Activated T-cell treated with anti-CD3 and anti-CD28 coated beads, Interleukin-2, amount 50 U/mL, for 48 hours (primary cell): ENCODE results near the gene CRISPLD2.
A peak's percentile ranks its signal among the peaks of the same experiment; 100 is the strongest.

ENCODE experiments used
- DNase-seq, 2 experiments: peaks; one replicate each; pipeline ENCODE4 v3.0.0-alpha.2; 2020

CRISPLD2 gene

DNA sequence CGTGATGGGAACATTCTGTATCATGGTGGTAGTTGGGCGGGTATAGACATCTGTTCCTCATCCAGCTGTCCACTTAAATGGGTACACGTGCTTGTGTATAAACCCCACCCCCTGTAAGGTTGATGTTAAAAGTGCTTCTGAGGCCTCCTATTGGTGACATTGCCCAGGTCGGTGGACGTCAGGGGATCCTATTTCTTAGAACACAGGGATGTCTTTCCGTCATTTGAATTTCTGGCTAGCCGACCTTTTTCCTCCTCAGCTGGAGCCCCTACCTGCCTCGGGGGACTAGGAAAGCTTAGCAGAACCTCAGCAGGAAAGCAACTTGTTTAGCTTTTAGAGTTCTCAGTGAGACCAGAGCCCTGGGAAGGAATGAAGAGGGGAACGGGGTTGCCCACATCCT lies 16.6 kb upstream of the CRISPLD2 start:
- no peak for DNase-seq

DNA sequence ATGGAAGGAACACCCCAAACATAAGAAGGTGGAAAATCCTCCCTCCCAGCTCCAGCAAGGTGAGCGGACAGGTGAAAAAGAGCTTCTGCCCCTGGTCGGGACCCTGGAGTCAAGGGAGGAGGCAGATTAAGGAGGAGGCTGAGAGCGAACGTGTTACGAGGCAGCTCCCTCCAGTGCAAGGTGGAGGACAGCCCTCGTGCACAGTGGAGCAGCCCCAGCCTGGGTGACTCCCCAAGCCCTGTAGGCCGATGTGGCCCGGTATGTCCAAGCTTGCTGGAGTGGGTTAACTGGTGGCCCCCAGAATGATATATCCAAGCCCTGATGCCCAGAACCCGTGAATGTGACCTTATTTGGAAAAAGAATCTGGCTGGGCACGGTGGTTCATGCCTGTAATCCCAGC lies 15.5 kb upstream of the CRISPLD2 start:
- no peak for DNase-seq

DNA sequence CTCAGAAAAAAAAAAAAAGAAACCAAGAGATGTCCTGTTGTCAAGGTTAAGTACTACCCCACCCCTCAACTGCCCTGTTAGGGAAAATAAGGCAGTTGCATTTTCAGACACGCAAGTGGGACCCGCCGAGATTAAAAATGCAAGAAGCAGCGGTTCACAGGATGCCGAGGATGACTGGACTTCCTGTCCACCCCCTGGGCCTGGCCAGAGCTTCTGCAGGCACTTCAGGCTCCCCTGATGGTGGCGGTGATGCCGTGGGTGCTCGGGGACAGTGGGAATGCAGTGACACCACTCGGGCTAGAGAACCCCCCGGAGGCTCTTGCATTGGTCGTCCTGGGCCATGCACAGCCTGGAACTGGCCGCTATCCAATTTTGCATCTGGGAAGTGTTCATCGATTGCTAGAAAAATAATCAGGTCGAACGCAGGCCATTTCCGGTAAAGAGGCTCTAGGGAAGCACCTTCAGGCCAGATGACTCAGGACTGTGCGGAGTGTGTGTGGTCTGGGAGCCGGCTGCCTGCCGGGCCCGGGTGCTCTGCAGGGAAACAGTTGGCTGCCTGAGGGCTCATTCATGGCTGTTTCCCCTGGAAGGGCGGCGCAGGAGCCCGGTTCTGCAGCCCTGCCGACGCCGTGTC lies 13.4 kb upstream of the CRISPLD2 start:
- no peak for DNase-seq

GRCh38 chr16:84806890-84807258 lies 12.9 kb upstream of the CRISPLD2 start:
- no peak for DNase-seq

DNA sequence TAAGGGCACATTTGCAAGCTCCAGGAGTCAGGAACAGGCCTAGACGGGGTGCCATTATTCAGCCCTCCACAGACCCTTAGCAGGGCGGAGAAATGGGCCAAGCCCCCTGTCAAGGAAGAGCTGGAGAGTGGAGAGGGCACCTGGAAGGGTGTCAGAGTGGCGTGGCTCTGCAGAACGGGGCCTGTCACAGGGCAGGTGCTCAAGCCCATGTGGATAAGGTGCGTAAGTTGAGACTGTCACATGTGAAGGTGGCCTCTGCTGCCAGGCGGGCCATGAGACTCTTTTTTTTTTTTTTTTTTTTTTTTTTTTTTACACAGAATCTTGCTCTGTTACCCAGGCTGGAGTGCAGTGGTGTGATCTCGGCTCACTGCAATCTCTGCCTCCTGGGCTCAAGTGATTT lies 12.0 kb upstream of the CRISPLD2 start:
- DNase-seq, result no peak

DNA sequence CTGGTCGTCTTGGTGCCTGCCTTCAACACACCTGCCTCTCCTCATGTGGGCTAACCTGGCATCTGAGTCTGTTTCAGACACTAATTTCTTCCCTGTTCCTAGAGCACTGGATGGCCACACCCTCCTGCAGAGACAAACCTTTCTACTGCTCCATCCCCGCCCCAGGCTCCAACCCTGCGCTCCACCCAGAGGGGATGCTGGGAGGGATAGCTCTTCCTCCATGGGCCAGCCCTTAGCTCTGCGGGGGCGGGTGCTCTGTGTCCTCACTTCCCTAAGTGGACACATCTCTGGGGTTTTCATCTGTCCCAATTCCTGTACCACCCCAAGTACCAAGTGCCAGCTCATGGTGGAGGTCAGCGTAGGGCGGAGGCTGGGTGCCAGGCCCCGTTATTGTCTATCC lies 11.0 kb upstream of the CRISPLD2 start:
- no peak for DNase-seq

GRCh38 chr16:84810518-84811273 lies 9.1 kb upstream of the CRISPLD2 start:
- DNase-seq, result peak in 1 of 2 experiments; percentile 29

DNA sequence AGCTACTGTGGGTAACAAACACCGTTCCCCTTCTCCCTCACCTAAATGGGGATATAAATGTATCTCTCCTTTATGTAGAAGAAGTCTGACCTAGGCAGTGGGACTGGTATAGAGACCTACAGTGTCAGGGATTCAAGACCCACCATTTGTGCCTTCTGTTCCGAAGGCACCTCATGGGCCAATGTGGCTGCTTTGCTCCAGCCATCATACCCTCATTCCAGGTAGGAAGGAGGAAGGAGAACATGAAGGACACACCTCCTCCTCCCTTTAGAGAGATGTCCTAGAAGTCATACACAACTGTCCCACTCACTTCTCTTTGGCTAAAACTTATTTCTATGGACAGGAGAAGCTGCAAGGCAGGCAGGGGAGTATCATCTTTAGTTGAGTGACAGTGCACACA lies 8.3 kb upstream of the CRISPLD2 start:
- DNase-seq, result no peak

DNA sequence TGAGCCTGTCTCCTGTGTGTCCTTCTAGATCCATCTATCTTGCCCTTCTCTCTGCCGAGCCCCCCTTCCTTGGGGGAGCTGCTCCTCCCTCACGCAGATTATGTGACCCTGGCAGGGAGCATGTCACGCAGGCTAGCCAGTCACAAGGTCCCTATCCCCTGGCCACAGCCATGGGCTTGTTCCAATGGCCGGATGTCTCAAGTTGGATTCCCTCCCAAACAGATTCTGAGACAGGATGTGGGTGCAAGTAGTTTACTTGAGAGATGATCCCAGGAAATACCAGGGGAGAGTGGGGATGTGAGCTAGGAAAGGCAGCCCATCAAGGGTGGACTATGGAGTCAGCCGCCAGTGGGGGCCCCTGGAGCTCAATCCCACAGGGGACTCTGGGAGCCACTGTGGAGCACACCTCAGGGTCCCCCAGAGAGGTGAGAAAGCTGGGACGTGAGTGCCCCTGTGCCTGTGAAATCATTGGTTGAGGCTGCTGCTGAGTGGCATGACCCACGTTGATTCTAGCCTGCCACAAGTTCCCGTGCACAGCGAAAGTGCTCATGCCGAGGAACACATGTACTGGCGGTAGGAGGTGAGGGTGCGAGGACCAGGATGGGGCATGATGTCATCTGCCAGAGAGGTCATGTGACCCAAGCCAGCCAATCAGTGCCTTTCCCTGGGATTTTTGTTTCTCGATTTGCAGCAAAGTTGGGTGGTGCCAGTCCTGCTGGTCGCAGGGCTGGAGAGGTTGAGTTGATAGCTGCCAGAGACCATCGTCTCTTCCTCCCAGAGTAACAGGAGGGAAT lies 6.4 kb upstream of the CRISPLD2 start:
- DNase-seq, result no peak

DNA sequence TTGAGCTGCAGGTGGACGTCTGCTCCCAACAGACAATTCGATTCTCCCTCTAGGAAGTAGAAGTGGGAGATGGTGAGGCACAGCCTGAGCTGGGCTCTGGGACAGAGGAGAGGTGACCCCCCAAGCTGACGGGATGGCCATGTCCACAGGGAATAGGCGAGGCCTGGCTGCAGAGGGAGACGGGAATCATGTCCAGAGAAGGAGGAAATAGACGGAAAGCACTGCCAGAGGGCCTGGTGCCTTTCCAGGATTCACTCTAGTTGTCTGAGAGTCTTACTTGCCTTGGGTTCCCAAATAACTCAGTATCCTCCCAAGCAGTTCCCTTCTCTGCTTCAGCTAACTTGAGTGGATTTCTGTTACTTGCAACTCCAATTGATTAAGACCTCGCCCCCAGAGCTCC lies 4.3 kb upstream of the CRISPLD2 start:
- no peak for DNase-seq

DNA sequence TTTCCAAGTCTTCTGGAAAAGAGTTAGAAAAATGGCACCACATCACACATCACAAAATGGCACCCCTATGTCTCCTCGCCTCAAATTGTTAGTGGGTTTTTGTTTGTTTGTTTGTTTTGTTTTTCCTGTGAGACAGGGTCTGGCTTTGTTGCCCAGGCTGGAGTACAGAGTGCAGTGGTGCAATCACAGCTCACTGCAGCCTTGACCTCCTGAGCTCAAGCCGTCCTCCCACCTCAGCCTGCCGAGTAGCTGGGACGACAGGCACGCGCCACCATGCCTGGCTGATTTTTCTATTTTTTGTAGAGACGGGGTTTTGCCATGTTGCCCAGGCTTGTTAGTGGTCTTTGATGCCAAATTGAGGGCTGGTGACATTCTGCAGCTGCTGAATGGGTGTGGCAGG lies 3.8 kb upstream of the CRISPLD2 start:
- DNase-seq, result no peak

DNA sequence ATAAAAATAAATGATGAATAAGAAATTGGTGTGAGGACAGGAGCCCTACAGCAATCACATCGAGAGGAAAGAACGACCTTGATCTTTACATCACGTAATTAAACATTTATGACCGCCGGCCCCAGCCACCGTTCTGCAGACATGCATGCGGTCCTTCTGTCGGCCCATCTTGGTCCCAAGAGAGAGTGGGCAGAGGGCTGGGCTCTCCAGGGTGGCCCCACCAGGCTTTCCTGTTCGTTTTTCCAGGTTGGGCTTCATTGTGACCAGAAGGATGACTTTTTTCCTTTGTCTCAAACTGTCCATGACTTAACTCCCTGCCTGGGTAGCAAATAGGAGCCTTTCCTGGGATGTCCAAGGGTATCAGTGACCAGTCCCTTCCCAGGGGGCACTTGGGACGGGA lies 3.3 kb upstream of the CRISPLD2 start:
- no peak for DNase-seq

DNA sequence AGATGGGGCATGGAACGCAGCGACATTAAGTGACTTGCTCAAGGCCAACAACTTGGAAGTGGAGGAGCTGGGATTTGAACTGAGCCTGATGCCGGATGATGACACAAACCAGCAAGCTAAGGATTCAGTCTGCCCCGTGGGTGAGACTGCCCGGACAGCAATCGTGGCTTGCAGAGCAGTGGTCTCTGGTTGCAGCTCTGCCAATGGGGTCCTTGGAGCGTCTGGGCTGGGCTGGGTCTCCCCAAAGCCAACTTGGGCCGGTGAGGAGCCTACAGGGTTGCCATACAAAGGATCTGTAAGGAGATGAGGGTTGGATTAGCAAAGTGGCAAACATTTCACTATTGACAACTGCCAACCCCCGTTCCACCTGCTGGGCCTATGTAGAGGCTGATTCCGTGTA lies 2.6 kb upstream of the CRISPLD2 start:
- no peak for DNase-seq

- no peak for DNase-seq
Observed at GRCh38 chr16:84817613-84818012, 2.2 kb upstream of the CRISPLD2 start.

GRCh38 chr16:84818133-84818532 lies 1.7 kb upstream of the CRISPLD2 start:
- DNase-seq, result no peak

GRCh38 chr16:84818989-84819643 lies 669 bp upstream of the CRISPLD2 start:
- DNase-seq, result no peak

- no peak for DNase-seq
Observed at GRCh38 chr16:84820305-84820684, 510 bp downstream of the CRISPLD2 start.

DNA sequence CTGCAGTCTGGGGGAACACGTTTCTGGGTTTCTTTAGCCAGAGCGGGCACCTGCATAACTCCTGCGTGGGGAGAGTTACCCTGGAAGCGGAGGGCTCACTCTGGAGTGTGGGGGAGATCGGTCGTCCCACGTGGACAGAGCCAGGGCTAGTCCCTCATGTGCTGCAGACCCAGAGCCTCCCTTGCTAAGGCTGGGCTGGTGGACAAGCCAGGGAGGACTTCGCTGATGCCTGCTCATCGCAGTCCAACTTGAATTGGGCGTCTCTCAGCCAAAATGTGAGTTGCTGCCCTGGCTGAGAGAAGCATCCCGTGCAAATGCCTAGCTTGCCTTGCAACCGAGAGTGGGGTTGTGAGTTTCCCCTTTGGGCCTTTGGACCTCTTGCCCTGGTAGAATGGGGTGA lies 986 bp downstream of the CRISPLD2 start:
- no peak for DNase-seq

DNA sequence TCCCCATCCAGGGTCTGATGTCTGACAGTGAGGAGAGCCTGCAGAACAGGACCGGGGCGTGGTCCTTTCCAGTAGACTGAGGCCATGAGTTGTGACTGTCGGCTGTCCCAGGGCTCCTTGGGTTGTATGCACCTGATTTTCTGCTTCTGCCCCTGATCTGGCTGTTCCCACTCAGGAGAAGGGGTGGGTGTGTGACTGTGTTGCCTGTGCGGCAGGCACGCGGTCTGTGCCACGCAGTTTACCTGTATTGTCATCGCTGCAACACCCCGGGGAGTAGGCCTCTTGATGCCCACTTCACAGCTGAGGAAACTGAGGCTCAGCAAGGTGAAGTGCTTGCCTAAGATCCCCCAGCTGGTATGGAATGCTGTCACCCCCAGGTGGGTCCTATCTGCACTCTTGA lies 1.4 kb downstream of the CRISPLD2 start:
- no peak for DNase-seq

DNA sequence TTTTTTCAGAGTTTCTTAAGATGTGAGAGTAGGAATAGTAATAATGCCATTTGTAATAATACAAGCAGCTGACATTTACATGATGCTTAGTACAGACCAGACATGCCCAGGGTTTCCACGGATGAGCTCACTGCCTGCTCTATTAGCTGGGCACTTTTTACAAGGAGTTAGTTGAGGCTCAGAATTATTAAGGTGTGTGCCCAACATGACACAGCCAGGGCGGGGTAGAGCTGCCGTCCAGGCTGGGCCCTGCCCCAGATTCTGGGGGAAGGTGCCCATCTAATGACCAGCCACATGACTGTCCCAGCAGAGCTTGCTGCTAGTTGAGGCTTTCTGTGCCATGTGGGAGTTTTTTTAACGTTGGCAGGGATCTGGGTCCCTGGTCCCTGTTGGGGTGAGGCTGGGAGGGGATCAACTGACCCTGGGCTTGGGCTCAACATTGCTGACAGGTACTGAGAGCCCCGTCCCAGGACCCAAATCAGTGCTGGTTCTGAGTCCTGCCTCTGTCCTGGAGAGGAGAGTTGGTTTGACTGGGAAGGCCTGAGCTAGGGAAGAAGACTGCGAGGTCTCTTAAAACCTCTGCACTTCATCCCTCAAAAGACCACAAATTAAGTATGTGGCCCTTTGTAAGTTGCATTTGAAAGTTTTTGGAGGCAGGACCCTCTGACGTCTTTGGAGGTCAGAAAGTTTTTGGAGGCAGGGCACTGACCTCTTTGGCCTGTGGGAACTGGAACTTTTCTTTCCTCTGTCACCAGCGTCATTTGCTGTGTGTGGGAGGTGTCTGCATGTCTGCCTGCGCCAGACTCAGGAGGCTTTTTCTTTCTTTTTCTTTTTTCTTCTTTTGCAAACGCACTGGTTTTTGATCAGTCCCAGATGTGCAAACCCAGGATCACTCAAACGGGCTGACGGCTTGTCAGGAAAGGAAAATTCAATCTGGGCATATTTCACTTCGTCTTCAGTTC lies 2.2 kb downstream of the CRISPLD2 start:
- DNase-seq, result no peak

DNA sequence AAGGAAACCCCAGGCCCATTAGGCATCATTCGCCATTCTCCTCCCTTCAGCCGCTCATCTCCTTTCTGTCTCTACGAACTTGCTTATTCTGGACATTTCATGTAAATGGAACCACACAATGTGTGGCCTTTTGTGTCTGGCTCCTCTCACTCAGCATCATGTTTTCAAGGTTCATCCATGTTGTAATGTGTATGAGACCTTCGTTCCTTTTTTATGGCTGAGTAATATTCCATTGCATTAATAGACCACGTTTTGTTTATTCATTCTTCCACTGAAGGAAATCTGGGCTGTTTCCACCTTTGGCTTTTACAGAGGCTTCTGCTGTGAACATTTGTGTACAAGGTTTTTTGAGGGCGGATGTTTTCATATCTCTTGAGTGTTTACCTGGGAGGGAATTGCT lies 3.2 kb downstream of the CRISPLD2 start:
- no peak for DNase-seq

GRCh38 chr16:84823484-84823883 lies 3.7 kb downstream of the CRISPLD2 start:
- no peak for DNase-seq
